Esophagus muscularis mucosa (tissue), 4 donors: Measurements from ENCODE around the gene CYB5A. TPM values are rescaled to one million over a fixed set of nuclear protein-coding genes. Genes with fewer than 3 reads are reported as not detected.

Experiments used
- DNase-seq: peaks from one replicate; pipeline ENCODE4 v3.0.0-alpha.2; 2017; ENCODE audit errors: extremely low spot score
- H3K27ac ChIP-seq, 4 donors: fragments of 200-600 bp; sonication (generic); replicated peaks in 1 of 4; 1 replicate in 3 of 4; 2 replicates in 1 of 4; pipeline ENCODE4 v1.5.1; 2016 to 2019; ENCODE audit warnings: mild to moderate bottlenecking in 1 of 4
- H3K27me3 ChIP-seq, 4 donors: fragments of 200-600 bp; sonication (generic); one replicate each; pipeline versions ENCODE4 v1.5.1 to v1.6.0; 2016 to 2019
- H3K36me3 ChIP-seq, 4 donors: fragments of 200-600 bp; sonication (generic); one replicate each; pipeline ENCODE4 v1.5.1; 2016 to 2019
- H3K4me1 ChIP-seq, 4 donors: fragments of 200-600 bp; sonication (generic); one replicate each; pipeline ENCODE4 v1.5.1; 2016 to 2019
- H3K4me3 ChIP-seq, 4 donors: fragments of 200-600 bp; sonication (generic); 1 replicate in 2 of 4; 2 replicates in 2 of 4; pipeline ENCODE4 v1.5.1; 2016 to 2019; ENCODE audit warnings: mild to moderate bottlenecking in 4 of 4, moderate library complexity in 1 of 4
- H3K9me3 ChIP-seq, 4 donors: fragments of 200-600 bp; sonication (generic); 1 replicate in 3 of 4; 2 replicates in 1 of 4; pipeline ENCODE4 v1.5.1; 2016 to 2019
- EP300 ChIP-seq: sonication (generic); formaldehyde crosslinking; IDR thresholded peaks from one replicate; pipeline ENCODE4 v1.6.1; 2017; ENCODE audit warnings: antibody characterized with exemption
- POLR2A ChIP-seq: fragments of 450-650 bp; IDR thresholded peaks from one replicate; pipeline ENCODE4 v1.6.1; 2017; ENCODE audit warnings: antibody characterized with exemption, moderate library complexity, mild to moderate bottlenecking, low read depth
- POLR2AphosphoS5 ChIP-seq, 2 donors: sonication (generic); formaldehyde crosslinking; IDR thresholded peaks; one replicate each; pipeline ENCODE4 v1.6.1; 2017; ENCODE audit warnings: antibody characterized with exemption in 2 of 2
- WGBS: methylation state at CpG from one replicate; pipeline ENCODE4 v1.1.5; 2018; 5-methylcytosine and 5-hydroxymethylcytosine counted together
- intact Hi-C: fragments of 100-400 bp; cut with DNase I; formaldehyde crosslinking; loops from one replicate; pipeline ENCODE4 v1.15.1; 2023
- total RNA-seq, 4 donors: library from RNA; depleted of rRNA; stranded (reverse); fragments of >200 nt; gene quantifications; one replicate each; pipeline versions ENCODE4 v1.1.0 to v1.2.1, GENCODE V29; 2016
- TF ChIP-seq, protein P1 (sequence below), 3 experiments: fragments of 200-600 bp in 2 of 3; fragments of 450-650 bp in 1 of 3; sonication (generic) in 2 of 3; IDR thresholded peaks; one replicate each; pipeline ENCODE4 v1.5.1; 2017 to 2019; ENCODE audit warnings: antibody characterized with exemption in 3 of 3, mild to moderate bottlenecking in 2 of 3, moderate library complexity in 1 of 3

The CYB5A gene
- total RNA-seq, 4 donors from 2014 or later = 77.7 to 99.4 (median 81.5) TPM

DNA sequence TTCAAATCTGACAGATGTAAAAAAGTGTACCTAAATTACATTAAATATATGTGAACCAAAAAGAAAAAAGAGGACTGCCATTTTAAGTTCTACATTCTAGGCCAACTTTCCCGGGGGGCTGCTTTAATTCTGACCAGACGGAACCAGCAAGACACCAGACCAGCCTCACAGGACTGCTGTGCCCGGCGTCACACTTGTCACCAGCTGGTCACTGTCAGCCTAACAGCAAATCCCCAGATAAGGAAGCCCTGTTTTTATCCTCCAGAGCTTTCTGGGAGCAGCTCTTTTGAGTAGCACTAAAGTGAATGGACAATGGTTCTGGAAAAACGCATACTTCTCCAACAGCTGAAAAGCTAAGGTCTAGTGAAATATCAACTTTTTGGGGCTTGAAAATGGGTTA lies 35.6 kb downstream of the CYB5A start:
- intact Hi-C loops = no loop called here
- TF ChIP-seq, protein P1, sequence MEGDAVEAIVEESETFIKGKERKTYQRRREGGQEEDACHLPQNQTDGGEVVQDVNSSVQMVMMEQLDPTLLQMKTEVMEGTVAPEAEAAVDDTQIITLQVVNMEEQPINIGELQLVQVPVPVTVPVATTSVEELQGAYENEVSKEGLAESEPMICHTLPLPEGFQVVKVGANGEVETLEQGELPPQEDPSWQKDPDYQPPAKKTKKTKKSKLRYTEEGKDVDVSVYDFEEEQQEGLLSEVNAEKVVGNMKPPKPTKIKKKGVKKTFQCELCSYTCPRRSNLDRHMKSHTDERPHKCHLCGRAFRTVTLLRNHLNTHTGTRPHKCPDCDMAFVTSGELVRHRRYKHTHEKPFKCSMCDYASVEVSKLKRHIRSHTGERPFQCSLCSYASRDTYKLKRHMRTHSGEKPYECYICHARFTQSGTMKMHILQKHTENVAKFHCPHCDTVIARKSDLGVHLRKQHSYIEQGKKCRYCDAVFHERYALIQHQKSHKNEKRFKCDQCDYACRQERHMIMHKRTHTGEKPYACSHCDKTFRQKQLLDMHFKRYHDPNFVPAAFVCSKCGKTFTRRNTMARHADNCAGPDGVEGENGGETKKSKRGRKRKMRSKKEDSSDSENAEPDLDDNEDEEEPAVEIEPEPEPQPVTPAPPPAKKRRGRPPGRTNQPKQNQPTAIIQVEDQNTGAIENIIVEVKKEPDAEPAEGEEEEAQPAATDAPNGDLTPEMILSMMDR (IDR thresholded peaks at IDR 0.05) = no peak
- no peak for TF ChIP-seq EP300
- TF ChIP-seq POLR2AphosphoS5 (IDR thresholded peaks at IDR 0.05) = no peak
- TF ChIP-seq POLR2A = no peak
- H3K4me3 ChIP-seq = no peak overlapping the region
- no peaks in the 10 kb centered on the region for H3K9me3 ChIP-seq
- peaks cover 11 to 37% (median 22%) of the 10 kb centered on the region in 4 donors for H3K36me3 ChIP-seq
- peaks cover 7 to 20% (median 12%) of the 10 kb centered on the region in 4 donors for H3K4me1 ChIP-seq
- no peaks in the 10 kb centered on the region for H3K27me3 ChIP-seq
- H3K27ac ChIP-seq = no peak overlapping the region
- 78% methylated on average over 5 of the region's 5 CpGs for WGBS
- no peak for DNase-seq

DNA sequence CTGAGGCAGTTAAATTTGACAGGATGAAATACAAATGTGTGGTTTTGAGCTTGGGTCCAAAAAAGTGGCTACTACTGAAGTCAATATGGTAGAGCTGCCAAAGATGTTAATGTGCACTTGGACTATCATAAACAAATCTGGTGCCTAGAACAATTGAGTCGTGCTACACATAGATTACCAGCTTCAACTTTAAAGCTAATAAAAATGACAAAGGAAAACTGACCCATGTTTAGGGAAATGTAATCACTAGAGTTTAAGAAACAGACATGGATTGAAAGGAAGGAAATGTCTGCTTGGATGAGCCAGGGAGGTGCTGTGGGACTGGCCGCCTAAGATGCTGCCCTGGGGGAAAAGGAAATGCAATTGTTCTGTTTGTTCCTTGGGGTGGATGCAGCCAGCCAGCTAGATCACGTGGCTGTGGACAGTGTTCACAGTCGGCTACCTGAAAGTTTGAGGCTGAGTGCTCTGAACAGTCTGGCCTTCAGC lies 36.6 kb downstream of the CYB5A start:
- intact Hi-C loops = no loop called here
- H3K4me3 ChIP-seq = no peak overlapping the region

DNA sequence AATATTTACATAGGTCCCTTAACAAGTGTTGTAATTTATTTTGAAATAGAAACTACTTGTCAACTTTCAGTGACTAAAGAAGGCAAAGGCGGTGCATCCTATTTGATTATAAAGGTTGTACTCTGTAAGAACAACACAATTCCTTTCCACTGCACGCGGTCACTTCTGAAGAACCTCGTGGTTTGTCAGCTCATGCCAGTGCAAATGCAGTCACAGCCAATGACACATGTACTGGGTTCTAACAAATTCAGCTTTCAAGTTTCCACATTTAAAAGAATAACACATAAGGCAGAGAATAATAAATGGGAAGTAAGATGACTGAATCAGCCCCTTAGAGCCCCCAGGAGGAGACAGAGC lies 39.7 kb downstream of the CYB5A start:
- Histone ChIP-seq H3K9me3 (no peaks in the 10 kb centered on the region), H3K4me3 (no peak overlapping the region), H3K27me3 (no peaks in the 10 kb centered on the region), H3K36me3 (peaks cover 7 to 32% (median 16%) of the 10 kb centered on the region in 4 donors), H3K27ac (no peak overlapping the region), H3K4me1 (peaks cover 7 to 25% (median 16%) of the 10 kb centered on the region in 4 donors)
- TF ChIP-seq, protein P1 (IDR thresholded peaks at IDR 0.05) = no peak
- TF ChIP-seq POLR2A = no peak
- intact Hi-C loops = no loop called here
- no peak for DNase-seq
- WGBS = 86% methylated on average over 4 of the region's 4 CpGs

More for the DNA sequence above, 36.6 kb downstream of the CYB5A start:
- Histone ChIP-seq H3K27ac (no peak overlapping the region), H3K27me3 (no peaks in the 10 kb centered on the region), H3K4me1 (peaks cover 7 to 25% (median 16%) of the 10 kb centered on the region in 4 donors), H3K9me3 (no peaks in the 10 kb centered on the region), H3K36me3 (peaks cover 11 to 44% (median 22%) of the 10 kb centered on the region in 4 donors)
- TF ChIP-seq, protein P1 (IDR thresholded peaks at IDR 0.05) = no peak
- TF ChIP-seq POLR2A = no peak
- no peak for TF ChIP-seq EP300
- peak in 1 of 2 donors; percentile 26 for TF ChIP-seq POLR2AphosphoS5 (IDR thresholded peaks at IDR 0.05)
- DNase-seq = no peak
- 62% methylated on average over 4 of the region's 4 CpGs for WGBS

DNA sequence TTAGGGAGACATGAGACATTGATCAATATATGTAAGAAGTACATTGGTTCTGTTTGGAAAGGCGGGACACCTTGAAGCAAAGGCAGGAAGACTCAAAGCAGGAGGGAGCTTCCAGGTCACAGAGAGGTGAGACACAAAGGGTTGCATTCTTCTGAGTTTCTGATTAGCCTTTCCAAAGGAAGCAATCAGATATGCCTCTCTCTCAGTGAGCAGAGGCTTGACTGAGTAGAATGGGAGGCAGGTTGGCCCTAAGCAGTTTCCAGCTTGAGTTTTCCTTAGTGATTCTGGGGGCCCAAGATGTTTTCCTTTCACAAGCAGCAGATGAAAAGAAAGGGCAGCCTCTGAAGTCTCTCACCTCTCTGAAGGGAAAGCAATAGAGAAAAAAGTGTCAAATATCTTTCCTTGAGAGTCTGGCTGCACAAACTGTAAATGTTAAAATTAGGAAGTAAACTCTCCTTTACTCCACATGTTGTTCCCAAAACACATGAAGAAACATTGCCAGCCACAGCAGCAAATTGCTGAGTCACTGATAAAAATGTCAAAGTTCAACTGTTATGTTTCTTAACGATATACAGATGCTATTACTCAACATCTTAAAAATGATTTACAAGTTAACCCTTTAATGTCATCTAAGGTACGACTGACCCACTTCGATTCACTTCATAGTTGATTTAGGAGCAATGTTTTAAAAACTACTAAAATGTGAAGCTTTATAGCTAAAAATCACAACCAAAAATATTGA lies 40.3 kb downstream of the CYB5A start:
- Histone ChIP-seq H3K4me1 (peaks cover 7 to 25% (median 16%) of the 10 kb centered on the region in 4 donors), H3K9me3 (no peaks in the 10 kb centered on the region), H3K27me3 (no peaks in the 10 kb centered on the region), H3K27ac (peak overlapping the region in 2 of 4 donors; percentile 12 to 16), H3K36me3 (peaks cover 7 to 32% (median 16%) of the 10 kb centered on the region in 4 donors), H3K4me3 (no peak overlapping the region)
- intact Hi-C loops = no loop called here
- no peak for TF ChIP-seq POLR2A
- TF ChIP-seq, protein P1 (IDR thresholded peaks at IDR 0.05) = no peak
- peak in 1 of 2 donors; percentile 28 for TF ChIP-seq POLR2AphosphoS5 (IDR thresholded peaks at IDR 0.05)
- no peak for TF ChIP-seq EP300
- DNase-seq = no peak
- 57% methylated on average over 4 of the region's 4 CpGs for WGBS
